B cell (primary cell): ENCODE results near the gene TYK2. TPM values are rescaled to one million over a fixed set of nuclear protein-coding genes. Genes with fewer than 3 reads are reported as not detected.
A peak's percentile ranks its signal among the peaks of the same experiment; 100 is the strongest.

Experiments
- ATAC-seq: fragments of 200-7000 bp; cut with Tn5 transposase; one replicate; pipeline ENCODE4 v1.10.0; 2021; ENCODE audit warnings: low read depth, mild to moderate bottlenecking, moderate number of reproducible peaks, moderate library complexity
- CTCF ChIA-PET: fragments of 350-600 bp; sonication (Branson Sonifier 250); formaldehyde crosslinking; loops from one replicate; lab custom pipeline; 2021; ENCODE audit warnings: antibody characterized with exemption, inconsistent platforms; lab: Charles Lee
- POLR2A ChIA-PET: fragments of 350-600 bp; sonication (Branson Sonifier 250); formaldehyde crosslinking; loops from one replicate; lab custom pipeline; 2021; ENCODE audit warnings: antibody characterized with exemption; lab: Charles Lee
- DNase-seq: peaks from one replicate; pipeline ENCODE4 v3.0.0; 2013
- H2AFZ ChIP-seq: 2 replicates; pipeline ENCODE4 v1.6.1; 2012; ENCODE audit warnings: mild to moderate bottlenecking, low read depth, low read length; ENCODE audit not compliant: insufficient read depth, poor library complexity, severe bottlenecking
- H3K27ac ChIP-seq, 2 donors: 1 replicate in 1 of 2; 2 replicates in 1 of 2; pipeline ENCODE4 v1.5.1; 2012 to 2013; ENCODE audit warnings: low read length in 2 of 2, mild to moderate bottlenecking in 2 of 2, moderate library complexity in 1 of 2
- H3K27me3 ChIP-seq, 4 experiments: fragments of 200-600 bp in 1 of 4; sonication (generic) in 1 of 4; replicated peaks in 1 of 4; 1 replicate in 2 of 4; 2 replicates in 2 of 4; pipeline versions ENCODE4 v1.6.1 to v1.7.0; 2013 to 2016; ENCODE audit warnings: low read length in 3 of 4, mild to moderate bottlenecking in 2 of 4, mixed read lengths in 1 of 4, moderate library complexity in 1 of 4; ENCODE audit not compliant: insufficient read depth in 4 of 4, control insufficient read depth in 3 of 4; ENCODE audit errors: control extremely low read depth in 1 of 4
- H3K36me3 ChIP-seq, 2 experiments: replicated peaks in 1 of 2; 1 replicate in 1 of 2; 2 replicates in 1 of 2; pipeline versions ENCODE4 v1.6.1 to v1.7.1; 2013; ENCODE audit warnings: low read length in 1 of 2; ENCODE audit not compliant: insufficient read depth in 2 of 2, control insufficient read depth in 1 of 2; ENCODE audit errors: control extremely low read depth in 1 of 2, extremely low read depth in 1 of 2
- H3K4me1 ChIP-seq, 2 donors: fragments of 200-600 bp in 1 of 2; sonication (generic) in 1 of 2; 1 replicate in 1 of 2; 2 replicates in 1 of 2; pipeline versions ENCODE4 v1.5.1 to v1.6.1; 2013 to 2017; ENCODE audit warnings: low read length in 2 of 2; ENCODE audit not compliant: control insufficient read depth in 2 of 2, insufficient read depth in 2 of 2
- H3K4me2 ChIP-seq: replicated peaks from 2 replicates; pipeline ENCODE3; 2012; ENCODE audit warnings: mild to moderate bottlenecking, low read depth, low read length; ENCODE audit not compliant: poor library complexity, severe bottlenecking
- H3K4me3 ChIP-seq, 5 experiments: fragments of 200-600 bp in 1 of 5; sonication (generic) in 1 of 5; 1 replicate in 3 of 5; 2 replicates in 2 of 5; pipeline versions ENCODE4 v1.5.1 to v1.7.0; 2011 to 2016; ENCODE audit warnings: low read length in 4 of 5, mild to moderate bottlenecking in 4 of 5, low read depth in 2 of 5, control low read depth in 1 of 5, moderate library complexity in 1 of 5; ENCODE audit not compliant: insufficient read depth in 1 of 5; ENCODE audit errors: control extremely low read depth in 1 of 5, extremely low read depth in 1 of 5
- H3K79me2 ChIP-seq: fragments of 200-600 bp; sonication (generic); one replicate; pipeline ENCODE4 v1.6.0; 2016; ENCODE audit warnings: low read length; ENCODE audit not compliant: control insufficient read depth, insufficient read depth
- H3K9ac ChIP-seq: fragments of 200-600 bp; sonication (generic); 2 replicates; pipeline ENCODE4 v1.6.1; 2017; ENCODE audit warnings: mild to moderate bottlenecking, low read length, moderate library complexity
- H3K9me3 ChIP-seq, 3 donors: one replicate each; pipeline versions ENCODE4 v1.6.1 to v1.7.1; 2013; ENCODE audit warnings: low read length in 2 of 3; ENCODE audit not compliant: control insufficient read depth in 2 of 3, insufficient read depth in 1 of 3; ENCODE audit errors: control extremely low read depth in 1 of 3
- H4K20me1 ChIP-seq: 2 replicates; pipeline ENCODE4 v1.6.0; 2012; ENCODE audit warnings: mild to moderate bottlenecking, low read length; ENCODE audit not compliant: insufficient read depth, control insufficient read depth, poor library complexity, severe bottlenecking
- H3K27ac Mint-ChIP-seq: one replicate; pipeline ENCODE4 v1.8.0; 2021; ENCODE audit warnings: mixed read lengths
- H3K27me3 Mint-ChIP-seq: one replicate; pipeline ENCODE4 v1.8.0; 2021; ENCODE audit warnings: mixed read lengths
- H3K4me1 Mint-ChIP-seq: one replicate; pipeline ENCODE4 v1.8.0; 2021; ENCODE audit warnings: mixed read lengths
- H3K4me3 Mint-ChIP-seq: one replicate; pipeline ENCODE4 v1.8.0; 2021; ENCODE audit warnings: mixed read lengths
- H3K9me3 Mint-ChIP-seq: one replicate; pipeline ENCODE4 v1.8.0; 2022; ENCODE audit warnings: mixed read lengths; ENCODE audit not compliant: insufficient read depth
- CTCF ChIP-seq: fragments of 200-600 bp; IDR thresholded peaks from one replicate; pipeline ENCODE4 v1.8.0; 2022; ENCODE audit warnings: antibody characterized with exemption, mild to moderate bottlenecking
- EZH2 ChIP-seq: IDR thresholded peaks from 2 replicates; pipeline ENCODE4 v1.6.1; 2012; ENCODE audit warnings: borderline replicate concordance, low read depth, mild to moderate bottlenecking, moderate library complexity, low read length; ENCODE audit not compliant: insufficient read depth, poor library complexity, severe bottlenecking
- WGBS: methylation state at CpG from one replicate; pipeline ENCODE4 v1.1.5; 2013; ENCODE audit warnings: missing lambda C conversion rate; ENCODE audit not compliant: insufficient coverage; 5-methylcytosine and 5-hydroxymethylcytosine counted together
- intact Hi-C: fragments of 100-400 bp; cut with micrococcal nuclease; formaldehyde crosslinking; loops from one replicate; pipeline ENCODE4 v1.10.0; 2022
- polyA plus RNA-seq: library from polyadenylated mRNA; depleted of rRNA; stranded (reverse); fragments of >200 nt; gene quantifications from 2 replicates; pipeline ENCODE4 v1.2.3, GENCODE V29; 2012
- total RNA-seq, 2 donors: library from RNA; stranded (reverse); fragments of 120-200 nt in 1 of 2; gene quantifications; 1 replicate in 1 of 2; 2 replicates in 1 of 2; pipeline versions ENCODE4 v1.2.3 to v1.2.4, GENCODE V29; 2013 to 2022

The TYK2 gene
- total and polyA plus RNA-seq, 2 donors (not counting 1 experiment from before 2014, with no cell fraction given): 337 to 343 TPM

GRCh38 chr19:10343495-10343894 lies 36.9 kb downstream of the TYK2 start:
- no peak overlapping the region for H3K4me3 ChIP-seq
- H3K27ac ChIP-seq: no peak overlapping the region
- H3K4me1 ChIP-seq: peaks cover 11 to 18% of the 10 kb centered on the region in 2 donors
- peaks cover 19% of the 10 kb centered on the region for H3K79me2 ChIP-seq
- CTCF ChIA-PET: interaction anchor here (0.6 to 1.8 kb wide), 2 partner anchors 46 to 593 kb away, joined by 3 to 6 read pairs; no protein-coding TSS in a partner anchor
- Mint-ChIP-seq H3K27me3 (no peaks in the 10 kb centered on the region), H3K4me1 (peaks cover 18% of the 10 kb centered on the region), H3K4me3 (no peak overlapping the region), H3K27ac (no peak overlapping the region), H3K9me3 (no peaks in the 10 kb centered on the region)
- H3K9me3 ChIP-seq: no peaks in the 10 kb centered on the region
- POLR2A ChIA-PET: interaction anchor here (0.7 kb wide), 1 partner anchor 54 kb away, joined by 3 read pairs; no protein-coding TSS in a partner anchor
- no peaks in the 10 kb centered on the region for H4K20me1 ChIP-seq
- no peaks in the 10 kb centered on the region for H3K36me3 ChIP-seq
- TF ChIP-seq CTCF: no peak
- no peak for TF ChIP-seq EZH2
- DNase-seq (no peak), ATAC-seq (no peak)
- WGBS: no CpG with 5 or more reads among the region's 2 CpGs
- no peaks in the 10 kb centered on the region for H3K27me3 ChIP-seq
- no peak overlapping the region for H3K4me2 ChIP-seq
- H2AFZ ChIP-seq: no peak overlapping the region
- no peak overlapping the region for H3K9ac ChIP-seq
- intact Hi-C loops: no loop called here

DNA sequence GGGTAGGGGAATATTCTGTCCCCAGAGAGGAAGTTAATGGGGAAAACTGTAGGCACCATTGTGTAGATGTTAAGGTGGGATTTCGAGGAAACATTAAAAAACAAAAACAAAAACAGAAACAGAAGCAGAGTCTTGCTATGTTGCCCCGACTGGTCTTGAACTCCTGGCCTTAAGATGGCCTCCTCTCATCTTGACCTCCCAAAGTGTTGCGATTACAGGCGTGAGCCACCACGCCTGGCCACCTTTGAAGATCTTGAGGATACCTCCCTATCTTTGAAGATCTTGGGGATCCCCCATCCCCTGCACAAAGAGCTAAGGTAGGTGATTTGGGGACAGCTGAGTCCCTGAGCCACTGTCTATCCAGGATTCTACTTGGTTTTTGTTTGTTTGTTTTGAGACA lies 40.4 kb downstream of the TYK2 start:
- intact Hi-C loops: no loop called here
- Histone ChIP-seq H3K4me1 (peaks cover 13 to 23% of the 10 kb centered on the region in 2 donors), H3K27me3 (no peaks in the 10 kb centered on the region), H4K20me1 (peaks cover 9% of the 10 kb centered on the region), H2AFZ (no peak overlapping the region), H3K4me2 (peak overlapping the region; percentile 78), H3K36me3 (peaks cover 0 to 14% of the 10 kb centered on the region in 2 experiments), H3K27ac (peak overlapping the region; percentile 40 to 70), H3K79me2 (peaks cover 53% of the 10 kb centered on the region), H3K9me3 (peaks cover 0 to 2% (median 0%) of the 10 kb centered on the region in 3 donors), H3K9ac (peak overlapping the region; percentile 87), H3K4me3 (peak overlapping the region in 3 of 5 experiments; percentile 47 to 81 (median 77))
- no peak for TF ChIP-seq CTCF
- no peak for TF ChIP-seq EZH2
- ATAC-seq: no peak
- DNase-seq: no peak
- H3K4me1 Mint-ChIP-seq: peaks cover 22% of the 10 kb centered on the region
- no peaks in the 10 kb centered on the region for H3K27me3 Mint-ChIP-seq
- CTCF ChIA-PET: interaction anchor here (1.0 kb wide), 2 partner anchors 79 to 305 kb away, joined by 3 read pairs; no protein-coding TSS in a partner anchor
- no peaks in the 10 kb centered on the region for H3K9me3 Mint-ChIP-seq
- POLR2A ChIA-PET: no interaction called here
- peak overlapping the region; percentile 98 for H3K4me3 Mint-ChIP-seq
- WGBS: 88% methylated on average over 4 of the region's 5 CpGs
- H3K27ac Mint-ChIP-seq: peak overlapping the region; percentile 97
